ENCODE results near the gene CIB2. TPM values are rescaled to one million over a fixed set of nuclear protein-coding genes. Genes with fewer than 3 reads are reported as not detected.

CIB2 gene
- total RNA-seq, 6 donors from 2014 or later: 0.77 to 5.2 (median 1.2) TPM; not detected in 1

DNA sequence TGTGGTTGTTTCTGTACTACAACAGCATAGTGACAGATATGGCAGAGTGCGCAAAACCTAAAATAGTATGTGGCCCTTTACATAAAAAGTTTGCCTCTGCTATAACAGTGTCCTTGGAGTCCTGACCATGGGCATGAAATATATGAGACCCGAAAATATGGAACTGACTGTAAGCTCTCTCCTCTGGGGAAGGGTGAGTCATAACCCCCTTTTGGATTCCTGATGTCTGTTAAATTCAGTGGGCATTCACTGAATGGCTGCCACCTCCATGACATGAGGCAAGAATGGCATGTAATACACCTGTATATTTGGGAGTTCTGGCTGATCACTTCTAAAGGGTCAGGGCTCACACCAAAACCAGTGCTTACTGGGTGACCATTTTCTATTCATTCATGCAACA lies 59.9 kb downstream of the CIB2 start:
- H3K4me1 ChIP-seq: peaks cover 83 to 99% (median 95%) of the 10 kb centered on the region in 4 donors
- H3K36me3 ChIP-seq: no peaks in the 10 kb centered on the region
- WGBS, 2 donors: 56 to 84% methylated on average over 2 of the region's 2 CpGs
- peak overlapping the region; percentile 94 to 97 (median 96) for H3K27ac ChIP-seq
- DNase-seq (no peak), ATAC-seq (ENCODE audit: low FRiP score in 2 of 2) (no peak)
- TF ChIP-seq, protein P1, sequence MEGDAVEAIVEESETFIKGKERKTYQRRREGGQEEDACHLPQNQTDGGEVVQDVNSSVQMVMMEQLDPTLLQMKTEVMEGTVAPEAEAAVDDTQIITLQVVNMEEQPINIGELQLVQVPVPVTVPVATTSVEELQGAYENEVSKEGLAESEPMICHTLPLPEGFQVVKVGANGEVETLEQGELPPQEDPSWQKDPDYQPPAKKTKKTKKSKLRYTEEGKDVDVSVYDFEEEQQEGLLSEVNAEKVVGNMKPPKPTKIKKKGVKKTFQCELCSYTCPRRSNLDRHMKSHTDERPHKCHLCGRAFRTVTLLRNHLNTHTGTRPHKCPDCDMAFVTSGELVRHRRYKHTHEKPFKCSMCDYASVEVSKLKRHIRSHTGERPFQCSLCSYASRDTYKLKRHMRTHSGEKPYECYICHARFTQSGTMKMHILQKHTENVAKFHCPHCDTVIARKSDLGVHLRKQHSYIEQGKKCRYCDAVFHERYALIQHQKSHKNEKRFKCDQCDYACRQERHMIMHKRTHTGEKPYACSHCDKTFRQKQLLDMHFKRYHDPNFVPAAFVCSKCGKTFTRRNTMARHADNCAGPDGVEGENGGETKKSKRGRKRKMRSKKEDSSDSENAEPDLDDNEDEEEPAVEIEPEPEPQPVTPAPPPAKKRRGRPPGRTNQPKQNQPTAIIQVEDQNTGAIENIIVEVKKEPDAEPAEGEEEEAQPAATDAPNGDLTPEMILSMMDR (IDR thresholded peaks at IDR 0.05): no peak
- no peaks in the 10 kb centered on the region for H3K9me3 ChIP-seq
- H3K27me3 ChIP-seq: no peaks in the 10 kb centered on the region
- no peak overlapping the region for H3K4me3 ChIP-seq

DNA sequence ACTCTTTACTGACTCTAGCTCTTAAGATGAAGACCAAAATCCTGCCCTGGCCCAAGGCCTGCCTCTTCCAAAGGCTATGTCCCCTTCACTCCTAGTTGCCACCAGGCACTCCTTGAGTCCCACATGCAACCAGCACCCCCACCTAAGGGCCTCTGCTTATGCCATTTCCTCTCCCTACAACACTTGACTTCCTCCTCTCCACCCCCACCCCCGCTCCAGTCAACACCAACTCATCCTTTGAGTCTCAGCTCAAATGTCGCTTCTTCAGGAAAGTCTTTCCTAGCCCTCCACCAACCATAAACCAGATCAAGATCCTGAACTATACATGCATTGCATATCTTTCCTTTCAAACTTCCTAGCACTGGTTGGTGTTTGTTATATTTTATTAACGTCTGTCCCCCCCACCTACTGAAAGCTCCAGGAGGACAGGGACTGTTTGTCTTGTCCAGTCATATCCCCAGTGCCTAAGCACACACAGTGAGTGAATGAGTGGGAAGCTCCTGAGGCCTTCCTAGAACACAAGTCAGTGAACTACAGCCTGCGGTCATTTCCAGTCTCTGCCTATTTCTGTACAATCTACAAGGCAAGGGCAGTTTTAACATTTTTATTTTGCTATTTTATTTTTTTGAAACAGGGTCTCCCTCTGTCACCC lies 61.1 kb downstream of the CIB2 start:
- no peaks in the 10 kb centered on the region for H3K27me3 ChIP-seq
- H3K9me3 ChIP-seq: no peaks in the 10 kb centered on the region
- peak overlapping the region; percentile 94 to 97 (median 96) for H3K27ac ChIP-seq
- no peak for ATAC-seq (ENCODE audit: low FRiP score in 2 of 2)
- WGBS, 2 donors: 38 to 60% methylated on average over 4 of the region's 4 CpGs
- H3K4me1 ChIP-seq: peaks cover 85 to 99% (median 96%) of the 10 kb centered on the region in 4 donors
- peak in 1 of 2 donors; percentile 71 for DNase-seq
- no peaks in the 10 kb centered on the region for H3K36me3 ChIP-seq
- TF ChIP-seq POLR2A (IDR thresholded peaks at IDR 0.05): peak in 1 of 4 donors; percentile 14
- TF ChIP-seq EP300 (IDR thresholded peaks at IDR 0.05): no peak
- H3K4me3 ChIP-seq: no peak overlapping the region

DNA sequence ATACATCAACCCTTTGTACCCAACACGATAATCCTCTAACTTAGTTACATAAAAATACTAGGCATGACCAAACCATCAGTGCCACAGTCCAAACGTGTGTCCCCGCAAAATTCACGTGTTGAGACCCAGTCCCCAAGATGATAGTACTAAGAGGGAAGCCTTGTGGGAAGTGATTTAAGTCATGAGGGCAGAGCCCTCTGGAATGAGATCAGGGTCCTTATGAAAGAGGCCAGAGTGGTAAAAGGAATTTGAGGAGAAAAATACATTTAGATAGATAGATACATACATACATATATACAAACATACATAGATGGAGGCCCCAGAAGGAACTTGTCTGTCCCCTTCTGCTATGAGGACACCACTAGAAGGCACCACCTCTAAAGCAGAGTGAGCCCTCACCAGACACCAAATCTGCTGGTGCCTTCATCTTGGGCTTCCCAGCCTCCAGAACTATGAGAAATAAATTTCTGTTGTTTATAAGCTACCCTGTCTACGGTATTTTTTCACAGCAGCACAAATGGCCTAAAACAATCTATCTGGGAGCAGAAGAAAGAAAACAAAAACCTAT lies 61.7 kb downstream of the CIB2 start:
- 52 to 62% methylated on average over 5 of the region's 5 CpGs for WGBS, 2 donors
- Histone ChIP-seq H3K27ac (peak overlapping the region; percentile 94 to 97 (median 96)), H3K4me1 (peaks cover 91 to 99% (median 97%) of the 10 kb centered on the region in 4 donors), H3K9me3 (no peaks in the 10 kb centered on the region), H3K27me3 (no peaks in the 10 kb centered on the region), H3K4me3 (no peak overlapping the region), H3K36me3 (no peaks in the 10 kb centered on the region)
- TF ChIP-seq, protein P1 (IDR thresholded peaks at IDR 0.05): no peak
- TF ChIP-seq POLR2AphosphoS5 (IDR thresholded peaks at IDR 0.05) (no peak), EP300 (IDR thresholded peaks at IDR 0.05) (no peak), POLR2A (IDR thresholded peaks at IDR 0.05) (no peak)
- DNase-seq: no peak
- no peak for ATAC-seq (ENCODE audit: low FRiP score in 2 of 2)

DNA sequence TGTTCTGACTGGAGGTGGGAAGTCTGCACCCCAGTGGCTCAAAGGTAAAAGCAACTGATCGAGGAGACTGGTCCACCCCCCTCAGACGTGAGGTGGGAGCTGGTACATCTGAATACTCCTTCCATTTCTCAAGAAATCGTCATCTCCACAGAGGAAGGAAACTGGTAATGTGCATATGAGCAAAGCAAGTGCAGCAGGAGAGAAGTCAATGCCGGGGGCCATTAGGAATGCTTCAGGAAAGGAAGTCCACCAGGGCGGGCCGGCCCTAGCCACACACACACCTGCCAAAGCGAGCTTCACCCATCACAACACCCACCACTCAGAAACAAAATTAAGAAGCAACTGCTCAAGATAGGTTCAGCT lies 62.2 kb downstream of the CIB2 start:
- TF ChIP-seq POLR2AphosphoS5 (IDR thresholded peaks at IDR 0.05) (no peak), POLR2A (IDR thresholded peaks at IDR 0.05) (peak in 1 of 4 donors; percentile 18), EP300 (IDR thresholded peaks at IDR 0.05) (no peak)
- TF ChIP-seq, protein P1 (IDR thresholded peaks at IDR 0.05): peak in 1 of 6 experiments; percentile 5
- 31 to 43% methylated on average over 7 of the region's 7 CpGs for WGBS, 2 donors
- no peak for DNase-seq
- Histone ChIP-seq H3K4me1 (peaks cover 95 to 100% (median 99%) of the 10 kb centered on the region in 4 donors), H3K27ac (peak overlapping the region; percentile 94 to 97 (median 96)), H3K36me3 (no peaks in the 10 kb centered on the region), H3K9me3 (no peaks in the 10 kb centered on the region), H3K4me3 (no peak overlapping the region), H3K27me3 (no peaks in the 10 kb centered on the region)
- no peak for ATAC-seq (ENCODE audit: low FRiP score in 2 of 2)

DNA sequence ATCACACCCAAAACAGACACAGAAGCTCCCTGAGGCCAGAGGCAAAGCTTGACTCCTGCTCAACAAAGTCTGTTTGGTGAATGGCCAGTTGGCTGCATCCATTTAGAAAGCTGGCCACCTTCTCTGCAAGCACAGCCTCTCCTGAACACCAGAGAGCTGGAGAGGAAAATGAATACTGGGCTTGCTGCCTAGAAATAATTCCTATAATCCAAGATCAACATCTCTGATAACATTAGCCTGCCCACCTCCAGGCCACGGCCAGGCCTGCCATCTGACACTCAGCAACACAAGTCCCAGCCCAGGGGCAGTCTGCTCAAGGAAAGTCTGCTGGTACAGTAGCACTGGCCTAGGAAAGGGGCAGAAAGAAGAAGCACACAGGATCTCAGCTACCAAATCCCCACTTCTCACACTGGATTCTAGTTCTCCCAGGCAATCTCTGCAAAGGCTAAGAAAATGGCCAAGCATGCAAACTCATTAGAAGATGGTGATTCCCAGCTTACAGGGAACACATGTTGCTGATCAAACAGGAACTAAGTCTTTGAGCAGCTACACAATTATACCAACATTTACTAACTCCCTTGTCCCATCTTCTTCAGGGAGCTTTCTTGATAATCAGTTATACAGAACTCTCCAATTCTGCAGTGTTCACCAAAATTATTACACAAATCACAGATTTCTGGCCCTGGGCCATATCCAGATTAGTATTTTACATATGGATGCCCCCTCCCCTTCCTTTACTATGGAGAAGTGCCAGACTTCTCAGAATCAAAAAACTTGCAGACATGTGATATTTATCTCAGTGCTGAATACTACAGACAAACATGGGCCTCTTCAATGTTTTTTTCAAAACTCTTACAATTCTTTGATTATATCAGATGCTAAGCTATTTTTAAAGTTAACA lies 63.7 kb downstream of the CIB2 start:
- no peak for ATAC-seq (ENCODE audit: low FRiP score in 2 of 2)
- H3K27me3 ChIP-seq: no peaks in the 10 kb centered on the region

More for the DNA sequence above, 63.7 kb downstream of the CIB2 start:
- WGBS, 2 donors: 8 to 27% methylated on average over 1 of the region's 1 CpG
- Histone ChIP-seq H3K4me1 (peaks cover 97 to 100% (median 97%) of the 10 kb centered on the region in 4 donors), H3K36me3 (no peaks in the 10 kb centered on the region), H3K9me3 (no peaks in the 10 kb centered on the region), H3K4me3 (no peak overlapping the region), H3K27ac (peak overlapping the region; percentile 94 to 97 (median 96))
- TF ChIP-seq POLR2A (IDR thresholded peaks at IDR 0.05) (no peak), EP300 (IDR thresholded peaks at IDR 0.05) (no peak), POLR2AphosphoS5 (IDR thresholded peaks at IDR 0.05) (no peak)
- TF ChIP-seq, protein P1 (IDR thresholded peaks at IDR 0.05): no peak
- DNase-seq: no peak

All from upper lobe of left lung (tissue), 6 donors.